Measurements from ENCODE around the gene AGPS. TPM values are rescaled to one million over a fixed set of nuclear protein-coding genes. Genes with fewer than 3 reads are reported as not detected.

Gene AGPS
- total RNA-seq (10 to 100 TPM; 55.7 to 73.4 TPM), polyA plus RNA-seq (ENCODE audit: insufficient read depth, low read depth, low replicate concordance) (36.7 TPM)
- long read RNA-seq, donor 1, full-length matches to known transcripts: 9 of 16 reads
- long read RNA-seq, donor 1, partial matches to known transcripts: 7 of 16 reads
- long read RNA-seq, donor 1, other reads (novel, unspliced or antisense): 0 of 16 reads
- long read RNA-seq, donor 2, full-length matches to known transcripts: 6 of 16 reads
- long read RNA-seq, donor 2, partial matches to known transcripts: 10 of 16 reads
- long read RNA-seq, donor 2, other reads (novel, unspliced or antisense): 0 of 16 reads

DNA sequence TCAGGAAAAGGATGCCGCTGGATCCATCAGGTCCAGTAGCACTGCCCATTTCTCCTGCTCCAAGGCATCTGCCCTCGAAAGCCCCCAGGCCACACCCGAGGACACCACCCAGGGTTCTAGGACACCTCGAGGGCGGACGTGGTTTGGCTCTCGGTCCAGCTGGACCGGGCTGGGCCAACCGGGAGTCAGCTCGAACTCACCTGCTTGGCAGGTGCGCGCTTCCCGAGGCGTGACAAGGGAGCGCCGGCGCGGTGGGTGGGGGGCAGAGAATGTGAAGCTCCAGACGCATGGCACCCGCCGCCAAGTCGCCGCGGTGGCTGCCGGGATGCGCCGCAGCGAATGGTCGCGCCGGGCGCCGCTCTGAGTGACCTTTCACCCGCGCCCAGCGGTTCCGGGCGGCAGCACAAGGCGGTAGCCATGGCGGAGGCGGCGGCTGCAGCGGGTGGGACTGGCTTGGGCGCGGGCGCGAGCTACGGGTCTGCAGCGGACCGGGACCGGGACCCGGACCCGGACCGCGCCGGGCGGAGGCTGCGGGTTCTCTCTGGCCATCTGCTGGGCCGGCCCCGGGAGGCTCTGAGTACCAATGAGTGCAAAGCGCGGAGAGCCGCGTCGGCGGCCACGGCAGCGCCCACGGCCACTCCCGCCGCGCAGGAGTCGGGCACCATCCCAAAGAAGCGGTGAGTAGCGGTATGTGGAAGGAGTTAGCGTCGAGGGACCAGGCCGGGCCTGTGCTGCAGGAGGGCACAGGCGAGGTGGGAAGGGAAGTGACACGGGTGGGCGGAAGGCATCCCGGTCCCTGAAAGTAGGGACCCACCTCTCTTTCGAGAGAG lies at the start of gene AGPS:
TSS of gene AGPS (plus strand) at position 401 of the 830 bp plus-strand sequence. CDS start at position 418, 17 bp downstream.
- Histone ChIP-seq H3K4me3 (peak within 1 kb of the TSS; percentile 85 to 97), H3K4me1 (no peaks in the 10 kb centered on the region), H3K36me3 (ENCODE audit: low read depth, missing control alignments) (no peaks in the 10 kb centered on the region), H3K27ac (peak within 1 kb of the TSS; percentile 76 to 80), H3K27me3 (no peaks in the 10 kb centered on the region), H3K9me3 (no peaks in the 10 kb centered on the region)
- intact Hi-C loops (cut with DNase I; ENCODE audit: low total_unique reads): no loop called here
- TF ChIP-seq, protein P1, sequence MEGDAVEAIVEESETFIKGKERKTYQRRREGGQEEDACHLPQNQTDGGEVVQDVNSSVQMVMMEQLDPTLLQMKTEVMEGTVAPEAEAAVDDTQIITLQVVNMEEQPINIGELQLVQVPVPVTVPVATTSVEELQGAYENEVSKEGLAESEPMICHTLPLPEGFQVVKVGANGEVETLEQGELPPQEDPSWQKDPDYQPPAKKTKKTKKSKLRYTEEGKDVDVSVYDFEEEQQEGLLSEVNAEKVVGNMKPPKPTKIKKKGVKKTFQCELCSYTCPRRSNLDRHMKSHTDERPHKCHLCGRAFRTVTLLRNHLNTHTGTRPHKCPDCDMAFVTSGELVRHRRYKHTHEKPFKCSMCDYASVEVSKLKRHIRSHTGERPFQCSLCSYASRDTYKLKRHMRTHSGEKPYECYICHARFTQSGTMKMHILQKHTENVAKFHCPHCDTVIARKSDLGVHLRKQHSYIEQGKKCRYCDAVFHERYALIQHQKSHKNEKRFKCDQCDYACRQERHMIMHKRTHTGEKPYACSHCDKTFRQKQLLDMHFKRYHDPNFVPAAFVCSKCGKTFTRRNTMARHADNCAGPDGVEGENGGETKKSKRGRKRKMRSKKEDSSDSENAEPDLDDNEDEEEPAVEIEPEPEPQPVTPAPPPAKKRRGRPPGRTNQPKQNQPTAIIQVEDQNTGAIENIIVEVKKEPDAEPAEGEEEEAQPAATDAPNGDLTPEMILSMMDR (IDR thresholded peaks at IDR 0.05): peak in 2 of 3 experiments; percentile 36 to 43
- TF ChIP-seq POLR2A (IDR thresholded peaks at IDR 0.05): no peak
- DNase-seq: peak; percentile 87
- WGBS, 2 donors: 0 to 1% methylated on average over 33 to 81 of the region's 83 CpGs

DNA sequence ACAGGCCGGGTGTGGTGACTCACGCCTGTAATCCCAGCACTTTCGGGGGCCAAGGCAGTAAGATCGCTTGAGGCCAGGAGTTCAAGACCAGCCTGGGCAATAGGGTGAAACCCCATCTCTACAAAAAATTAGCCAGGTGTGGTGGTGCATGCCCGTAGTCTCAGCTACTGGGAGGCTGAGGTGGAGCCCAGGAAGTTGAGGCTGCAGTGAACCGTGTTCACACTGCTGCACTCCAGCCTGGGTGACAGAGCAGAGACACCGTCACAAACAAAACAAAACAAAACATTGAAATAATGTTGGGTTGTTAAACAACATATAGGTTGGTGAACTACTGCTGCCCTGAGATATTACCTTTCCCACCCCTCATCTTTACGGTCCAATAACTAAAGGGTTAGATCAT lies 48.8 kb upstream of the AGPS start:
- intact Hi-C loops (cut with DNase I; ENCODE audit: low total_unique reads): no loop called here
- Histone ChIP-seq H3K4me1 (peaks cover 6% of the 10 kb centered on the region), H3K27ac (no peak overlapping the region), H3K4me3 (no peak overlapping the region), H3K9me3 (no peaks in the 10 kb centered on the region), H3K27me3 (no peaks in the 10 kb centered on the region), H3K36me3 (ENCODE audit: low read depth, missing control alignments) (no peaks in the 10 kb centered on the region)
- no peak for DNase-seq
- no peak for TF ChIP-seq POLR2A (IDR thresholded peaks at IDR 0.05)
- TF ChIP-seq, protein P1 (IDR thresholded peaks at IDR 0.05): no peak
- WGBS, 2 donors: 95 to 96% methylated on average over 8 of the region's 8 CpGs

DNA sequence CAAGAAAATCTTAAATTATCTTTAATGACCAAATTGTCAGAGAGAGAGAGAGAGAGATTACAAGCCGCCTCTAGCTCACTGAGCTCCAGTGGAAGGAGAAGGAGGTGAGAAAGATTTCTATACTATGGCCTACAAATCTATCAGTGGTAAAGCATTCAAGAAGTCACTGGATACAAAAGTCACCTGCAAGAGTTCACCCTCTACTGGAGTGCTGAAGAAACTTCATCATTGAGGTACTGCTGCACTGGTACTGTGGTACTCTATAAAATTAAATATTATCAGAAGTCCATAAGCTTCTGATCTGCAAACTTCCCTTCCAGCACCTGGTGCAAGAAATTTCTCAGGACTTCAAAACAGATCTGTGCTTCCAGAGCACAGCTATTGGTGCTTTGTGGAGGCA lies 48.3 kb upstream of the AGPS start:
- DNase-seq: no peak
- TF ChIP-seq, protein P1 (IDR thresholded peaks at IDR 0.05): no peak
- no peak for TF ChIP-seq POLR2A (IDR thresholded peaks at IDR 0.05)
- Histone ChIP-seq H3K27me3 (no peaks in the 10 kb centered on the region), H3K36me3 (ENCODE audit: low read depth, missing control alignments) (no peaks in the 10 kb centered on the region), H3K4me3 (no peak overlapping the region), H3K27ac (no peak overlapping the region), H3K4me1 (peaks cover 8% of the 10 kb centered on the region), H3K9me3 (no peaks in the 10 kb centered on the region)
- 94 to 98% methylated on average over 1 of the region's 1 CpG for WGBS, 2 donors
- intact Hi-C loops (cut with DNase I; ENCODE audit: low total_unique reads): no loop called here

DNA sequence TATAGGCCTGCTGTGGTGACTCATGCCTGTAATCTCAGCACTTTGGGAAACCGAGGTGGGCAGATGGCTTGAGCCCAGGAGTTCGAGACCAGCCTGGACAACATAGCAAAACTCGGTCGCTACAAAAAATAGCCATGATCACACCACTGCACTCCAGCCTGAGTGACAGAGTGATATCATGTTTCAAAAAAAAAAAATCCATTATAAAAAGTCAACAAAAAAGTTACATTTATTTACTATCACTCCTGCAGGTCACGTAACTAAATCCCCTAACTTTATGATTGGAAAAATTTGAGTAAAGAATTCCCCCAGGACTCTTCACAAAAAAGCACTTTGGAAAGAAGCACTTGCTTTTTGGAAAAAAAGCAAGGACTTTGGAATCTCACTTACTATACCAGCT lies 46.4 kb upstream of the AGPS start:
- H3K36me3 ChIP-seq (ENCODE audit: low read depth, missing control alignments): no peaks in the 10 kb centered on the region
- H3K27ac ChIP-seq: no peak overlapping the region
- WGBS, 2 donors: 76 to 86% methylated on average over 5 of the region's 5 CpGs
- H3K9me3 ChIP-seq: no peaks in the 10 kb centered on the region
- H3K4me1 ChIP-seq: peaks cover 8% of the 10 kb centered on the region
- DNase-seq: no peak
- TF ChIP-seq, protein P1 (IDR thresholded peaks at IDR 0.05): no peak
- TF ChIP-seq POLR2A (IDR thresholded peaks at IDR 0.05): no peak
- no peak overlapping the region for H3K4me3 ChIP-seq
- H3K27me3 ChIP-seq: no peaks in the 10 kb centered on the region
- intact Hi-C loops (cut with DNase I; ENCODE audit: low total_unique reads): no loop called here
